GM12865 (cell line): ENCODE data around the gene RDH11.
"Not testable (repeated sequence)": the region's sequence is repeated elsewhere in the genome, so short reads cannot be mapped to it uniquely, and the experiment has no call there.

ENCODE experiments used
- DNase-seq: peaks from one replicate; pipeline ENCODE4 v3.0.0; 2010; ENCODE audit warnings: low read depth
- H3K4me3 ChIP-seq: 2 replicates; pipeline ENCODE4 v1.5.1; 2011; ENCODE audit warnings: mild to moderate bottlenecking, low read depth, low read length, control low read depth
- TF ChIP-seq, protein P1 (sequence below): IDR thresholded peaks from 2 replicates; pipeline ENCODE4 v1.5.1; 2011; ENCODE audit warnings: low read length, control low read depth, low read depth, inconsistent platforms; ENCODE audit not compliant: insufficient read depth; ENCODE audit errors: missing control alignments

RDH11 gene

DNA sequence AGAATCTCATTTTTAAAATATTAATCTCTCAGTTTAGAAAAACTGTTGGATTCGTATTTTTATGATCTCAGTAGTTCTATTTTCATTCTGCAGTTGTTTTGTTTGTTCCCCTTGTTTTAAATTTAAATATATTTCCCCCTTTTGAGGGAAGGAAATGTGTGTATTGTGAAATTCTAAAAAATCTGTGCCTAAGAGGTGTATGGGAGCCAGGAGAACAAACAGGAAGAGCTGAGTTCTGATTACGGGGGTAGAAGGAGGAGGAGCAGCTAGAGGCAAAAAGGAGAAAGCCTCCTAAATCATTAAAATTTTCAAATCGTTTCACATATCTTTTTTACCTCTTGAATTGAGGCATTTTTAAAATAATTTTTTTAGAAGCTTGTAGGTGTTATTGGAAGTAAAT is 8.4 kb upstream of the RDH11 start:
- TF ChIP-seq, protein P1, sequence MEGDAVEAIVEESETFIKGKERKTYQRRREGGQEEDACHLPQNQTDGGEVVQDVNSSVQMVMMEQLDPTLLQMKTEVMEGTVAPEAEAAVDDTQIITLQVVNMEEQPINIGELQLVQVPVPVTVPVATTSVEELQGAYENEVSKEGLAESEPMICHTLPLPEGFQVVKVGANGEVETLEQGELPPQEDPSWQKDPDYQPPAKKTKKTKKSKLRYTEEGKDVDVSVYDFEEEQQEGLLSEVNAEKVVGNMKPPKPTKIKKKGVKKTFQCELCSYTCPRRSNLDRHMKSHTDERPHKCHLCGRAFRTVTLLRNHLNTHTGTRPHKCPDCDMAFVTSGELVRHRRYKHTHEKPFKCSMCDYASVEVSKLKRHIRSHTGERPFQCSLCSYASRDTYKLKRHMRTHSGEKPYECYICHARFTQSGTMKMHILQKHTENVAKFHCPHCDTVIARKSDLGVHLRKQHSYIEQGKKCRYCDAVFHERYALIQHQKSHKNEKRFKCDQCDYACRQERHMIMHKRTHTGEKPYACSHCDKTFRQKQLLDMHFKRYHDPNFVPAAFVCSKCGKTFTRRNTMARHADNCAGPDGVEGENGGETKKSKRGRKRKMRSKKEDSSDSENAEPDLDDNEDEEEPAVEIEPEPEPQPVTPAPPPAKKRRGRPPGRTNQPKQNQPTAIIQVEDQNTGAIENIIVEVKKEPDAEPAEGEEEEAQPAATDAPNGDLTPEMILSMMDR, result no peak
- DNase-seq, result no peak
- H3K4me3 ChIP-seq, result no peak overlapping the region

DNA sequence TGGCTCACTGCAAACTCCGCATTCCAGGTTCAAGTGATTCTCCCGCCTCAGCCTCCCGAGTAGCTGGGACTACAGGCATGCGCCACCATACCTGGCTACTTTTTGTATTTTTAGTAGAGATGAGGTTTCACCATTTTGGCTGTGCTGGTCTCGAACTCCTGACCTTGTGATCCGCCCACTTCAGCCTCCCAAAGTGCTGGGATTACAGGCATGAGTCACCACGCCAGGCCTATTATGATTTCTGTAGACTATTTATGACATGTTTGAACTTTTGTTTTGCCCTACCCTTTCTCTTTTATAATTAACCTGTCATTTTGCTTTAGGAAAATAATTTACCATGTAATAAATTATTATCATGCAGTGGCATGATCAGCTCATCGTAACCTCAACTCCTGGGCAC is 5.9 kb upstream of the RDH11 start, which contains the start of gene RDH12:
TSS of gene RDH12 (plus strand) at position 395 of the 400 bp plus-strand sequence. CDS start 20,757 bp downstream, outside the sequence.
- H3K4me3 ChIP-seq, DNase-seq: not testable (repeated sequence)

DNA sequence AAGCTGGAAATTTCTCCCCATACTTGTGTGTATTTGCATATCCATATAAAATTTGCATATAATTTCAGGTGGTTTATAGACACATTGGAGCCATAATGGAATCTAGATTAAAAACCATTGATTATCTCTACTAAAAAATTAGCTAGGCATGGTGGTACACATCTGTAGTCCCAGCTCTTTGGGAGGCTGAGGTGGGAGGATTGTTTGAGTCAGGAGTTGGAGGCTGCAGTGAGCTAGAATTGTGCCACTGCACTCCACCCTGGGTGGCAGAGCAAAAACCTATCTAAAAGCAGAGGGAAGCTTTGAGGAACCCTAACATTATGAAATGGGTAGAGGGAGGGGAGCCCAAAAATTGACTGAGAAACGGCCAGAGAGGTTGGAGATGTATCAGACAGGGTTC is 2.6 kb upstream of the RDH11 start:
- H3K4me3 ChIP-seq, result no peak overlapping the region
- TF ChIP-seq, protein P1, result no peak
- DNase-seq, result no peak

DNA sequence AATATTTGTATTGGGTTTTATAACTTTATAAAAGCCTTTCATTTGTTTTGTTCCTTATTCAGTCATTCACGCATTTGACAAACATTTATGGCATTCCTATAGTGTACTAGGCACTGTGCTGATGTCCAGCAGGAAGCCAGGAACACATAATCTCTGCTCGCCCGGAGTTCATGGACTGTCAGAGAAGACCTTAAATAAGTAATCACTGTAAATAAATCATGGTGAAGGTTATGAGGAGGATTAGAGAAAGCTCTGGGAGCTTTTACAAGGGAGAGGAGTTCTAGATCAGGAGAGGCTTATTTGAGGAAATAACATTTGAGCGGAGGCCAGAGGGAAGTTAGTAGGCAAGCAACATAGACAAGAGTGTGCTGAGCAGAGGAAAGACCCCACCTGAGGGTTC is 1.4 kb upstream of the RDH11 start:
- no peak for DNase-seq
- TF ChIP-seq, protein P1, result no peak
- H3K4me3 ChIP-seq, result no peak overlapping the region

DNA sequence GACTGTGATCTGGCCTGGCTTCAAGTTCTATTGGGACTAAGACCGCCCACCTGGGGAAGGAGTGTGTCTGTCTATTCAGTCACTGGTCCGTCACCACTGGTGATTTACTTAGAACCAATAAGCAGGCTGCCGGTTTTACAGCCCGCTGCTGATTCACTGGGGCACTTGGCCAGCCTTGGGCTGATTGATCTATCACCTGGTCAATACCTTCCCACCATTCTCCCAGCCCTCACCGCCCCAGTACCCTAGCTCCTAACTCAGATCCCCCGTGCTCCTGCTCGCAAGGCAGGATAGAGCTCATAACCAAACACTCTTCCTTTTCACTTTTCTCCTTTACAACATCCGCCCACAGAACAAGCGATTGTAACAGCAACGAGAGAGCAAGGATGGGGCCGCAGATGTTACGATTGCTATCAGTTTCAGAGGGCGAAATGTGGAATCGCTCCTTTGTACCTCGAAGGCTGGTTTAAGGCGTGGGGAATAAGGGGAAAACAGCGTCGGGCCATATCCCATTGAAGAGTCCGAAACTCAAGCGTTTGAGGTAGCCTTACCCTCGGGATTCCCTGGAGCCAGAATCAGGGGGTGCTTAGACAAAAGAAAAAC is 672 bp downstream of the RDH11 start:
- DNase-seq, result peak; percentile 93

DNA sequence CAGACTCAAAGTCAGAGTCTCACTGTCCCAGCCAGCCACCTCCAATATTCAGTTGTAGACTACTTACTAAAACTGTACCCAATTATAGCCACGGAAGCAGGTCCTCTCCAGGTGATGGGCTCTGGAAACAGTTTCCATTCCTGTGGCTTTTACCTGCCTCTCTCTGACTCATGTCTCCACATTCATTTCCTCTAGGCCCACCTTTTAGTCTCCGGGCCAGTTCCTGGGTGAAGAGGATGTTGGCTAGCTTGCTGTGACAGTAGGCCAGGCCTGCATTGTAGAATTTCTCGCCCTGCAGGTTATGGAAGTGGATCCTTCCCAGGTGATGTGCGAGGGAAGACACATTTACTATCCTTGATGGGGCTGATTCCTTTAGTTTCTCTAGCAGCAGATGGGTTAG is 5.6 kb downstream of the RDH11 start:
- TF ChIP-seq, protein P1, result no peak
- no peak for DNase-seq
- H3K4me3 ChIP-seq, result no peak overlapping the region

More for the DNA sequence above, 672 bp downstream of the RDH11 start:
- TF ChIP-seq, protein P1, result no peak
- H3K4me3 ChIP-seq, result peak overlapping the region; percentile 83

DNA sequence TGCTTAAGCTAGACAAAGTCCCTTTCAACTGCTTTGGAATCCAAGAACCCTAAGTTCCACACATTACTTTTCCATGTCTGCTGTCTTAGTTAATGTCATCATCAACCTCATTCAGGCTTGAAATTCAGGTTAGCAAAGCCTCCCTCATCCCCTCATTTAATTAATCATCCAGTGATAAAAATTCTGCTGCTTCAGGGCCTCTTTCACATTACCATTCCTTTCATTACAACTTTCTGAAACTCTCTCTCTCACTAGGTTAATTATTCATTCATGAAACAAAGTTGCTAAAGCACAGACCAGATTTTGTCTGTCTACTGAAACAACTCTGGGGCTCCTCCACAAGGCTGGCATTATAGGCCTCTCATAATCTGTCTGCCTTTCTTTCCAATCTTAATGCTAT is 11.7 kb downstream of the RDH11 start:
- no peak for DNase-seq
- TF ChIP-seq, protein P1, result no peak
- H3K4me3 ChIP-seq, result no peak overlapping the region
